T47D (cell line): ENCODE measurements around the gene HIF3A.
"Not testable (repeated sequence)": the region's sequence is repeated elsewhere in the genome, so short reads cannot be mapped to it uniquely, and the experiment has no call there.

Experiments
- DNase-seq, 2 experiments: peaks; one replicate each; pipeline versions ENCODE4 v3.0.0 to v3.0.0-alpha.2; 2011 to 2012; ENCODE audit warnings: low read depth in 1 of 2, low spot score in 1 of 2
- JUND ChIP-seq: IDR thresholded peaks from 2 replicates; pipeline ENCODE4 v1.6.1; 2012; ENCODE audit warnings: low read depth
- in situ Hi-C: cut with HindIII; loops from 2 replicates; pipeline ENCODE4 v1.10.0; 2016; ENCODE audit warnings: low sequenced_read_pairs, low pct_unique_long_range_greater_than_20kb

Gene HIF3A

DNA sequence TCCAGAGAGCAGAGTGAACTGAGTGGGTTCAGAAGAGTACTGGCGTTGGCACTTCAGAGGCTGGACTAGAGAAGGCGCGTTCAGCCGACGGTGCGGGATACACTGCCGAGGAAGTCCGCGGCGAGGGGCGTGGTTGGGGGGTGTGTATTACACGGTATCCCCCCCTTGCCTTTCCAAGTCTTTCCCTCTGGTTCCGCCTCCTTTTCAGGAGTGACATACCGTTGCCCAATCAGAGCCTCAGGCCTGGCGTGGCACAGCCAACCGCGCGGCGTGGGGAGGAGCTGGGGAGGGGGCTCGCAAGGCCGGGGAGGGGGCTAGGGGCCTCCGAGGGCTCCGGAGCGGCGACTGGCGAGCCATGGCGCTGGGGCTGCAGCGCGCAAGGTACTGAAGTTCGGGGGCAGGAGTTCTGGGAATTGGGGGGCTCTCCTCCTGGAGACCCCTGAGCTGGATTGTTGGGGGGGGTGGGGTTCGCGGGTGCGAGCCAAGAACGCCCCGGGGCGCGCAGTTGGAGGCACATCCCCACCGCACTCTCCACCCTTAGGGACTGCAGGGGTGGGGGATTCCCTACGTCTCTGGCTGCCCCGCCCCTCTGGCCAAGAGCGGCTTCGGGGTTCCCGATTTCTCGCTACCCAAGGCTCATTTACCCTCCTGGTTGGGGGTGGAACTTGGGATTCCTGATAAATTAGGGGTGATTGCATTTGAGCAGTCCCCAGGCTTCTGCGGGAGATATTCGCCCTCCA, at the start of gene HIF3A:
HIF3A (plus strand) TSS at position 321 of the 740 bp plus-strand sequence; CDS start at position 356, 35 bp downstream.
- in situ Hi-C loops, result no loop called here
- no peak for TF ChIP-seq JUND
- no peak for DNase-seq

DNA sequence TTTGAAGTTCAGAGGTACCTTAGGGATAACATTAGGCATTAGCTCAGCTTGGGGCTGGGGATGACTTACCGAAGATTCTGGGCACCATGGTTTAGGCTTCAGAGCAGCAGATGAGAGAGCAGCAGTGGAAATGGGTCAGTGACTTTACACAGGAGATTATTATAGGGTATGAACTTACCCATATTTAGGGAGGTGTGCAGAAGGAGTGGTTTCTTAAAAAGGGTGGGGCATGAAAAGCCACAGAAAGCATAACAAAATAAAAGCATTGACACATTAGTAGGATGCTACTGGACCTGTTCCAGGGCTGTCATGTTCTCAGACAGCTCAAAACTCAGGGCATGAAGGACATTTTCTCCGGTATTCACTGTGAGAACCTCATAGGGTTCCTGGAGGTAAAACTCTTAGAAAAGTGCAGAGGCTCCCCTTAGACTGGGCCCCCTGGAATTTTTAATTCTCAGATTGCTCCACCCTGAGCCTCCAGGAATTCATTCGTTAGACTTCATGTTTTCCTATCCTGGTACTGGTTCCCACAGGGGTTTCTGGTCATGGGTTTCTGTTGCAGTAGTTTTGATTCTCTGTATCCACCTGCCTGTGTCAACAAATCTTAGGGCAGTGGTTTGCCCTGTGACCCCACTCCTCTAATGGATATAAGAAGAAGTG, 46.6 kb upstream of the HIF3A start:
- in situ Hi-C loops, result no loop called here
- no peak for DNase-seq
- TF ChIP-seq JUND, result no peak

DNA sequence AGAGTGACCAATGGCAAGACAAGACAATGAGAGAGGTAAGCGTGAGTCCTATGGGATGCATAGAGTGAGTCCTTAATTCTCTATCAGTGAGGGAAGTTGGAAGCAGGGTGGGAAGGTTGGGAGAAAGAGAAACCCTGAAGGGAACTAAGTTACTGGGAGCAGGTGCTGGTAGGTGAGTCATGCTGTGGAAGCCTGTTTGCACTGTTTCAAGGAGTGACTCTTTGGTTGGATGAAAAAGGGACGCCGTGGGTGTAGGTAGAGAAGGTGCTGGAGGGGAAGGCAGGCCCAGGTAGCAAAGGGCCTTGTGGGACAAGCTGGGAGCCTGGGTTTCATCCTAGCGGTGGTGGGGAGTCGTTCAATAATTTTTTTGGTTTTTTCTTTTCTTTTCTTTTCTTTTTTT, 45.4 kb upstream of the HIF3A start:
- no peak for TF ChIP-seq JUND
- in situ Hi-C loops, result no loop called here
- DNase-seq, result no peak

DNA sequence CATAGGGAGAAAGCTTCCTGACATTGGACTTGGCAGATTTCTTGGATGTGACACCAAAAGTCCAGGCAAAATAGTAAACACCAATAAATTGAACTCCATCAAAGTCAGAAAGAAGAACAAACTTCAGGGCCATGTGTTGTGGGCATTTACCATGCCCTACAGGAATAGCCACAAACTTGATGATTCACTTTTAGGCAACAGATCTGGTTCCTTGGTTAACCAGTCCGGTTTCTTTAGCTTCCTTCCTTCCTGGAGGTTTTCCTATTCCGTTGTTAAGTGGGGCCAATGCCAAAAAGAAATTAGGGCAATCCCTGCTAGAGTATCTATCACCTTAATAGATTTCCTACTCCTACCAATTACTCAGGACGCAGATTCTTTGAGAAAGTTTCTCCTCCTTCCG, 42.1 kb upstream of the HIF3A start:
- no peak for TF ChIP-seq JUND
- peak in 1 of 2 experiments; percentile 52 for DNase-seq
- in situ Hi-C loops, result no loop called here

DNA sequence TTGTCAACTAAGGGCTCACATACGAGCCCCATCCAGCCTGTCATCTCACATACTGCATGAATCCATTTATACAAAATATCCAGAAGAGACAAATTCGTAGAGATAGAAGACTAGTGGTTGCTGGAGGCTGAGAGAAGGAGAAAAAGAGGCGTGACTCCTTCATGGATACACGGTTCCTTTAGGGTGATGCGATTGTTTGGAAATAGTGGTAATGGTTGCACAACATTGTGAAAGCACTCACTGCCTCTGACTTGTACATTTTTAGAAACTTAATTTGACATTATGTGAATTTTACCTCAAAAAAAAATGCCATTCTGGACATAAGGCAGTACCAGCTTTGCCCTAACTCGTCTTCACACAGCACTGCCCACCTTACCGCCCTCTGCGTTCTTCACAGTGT, 40.0 kb upstream of the HIF3A start:
- no peak for DNase-seq
- TF ChIP-seq JUND, result no peak
- in situ Hi-C loops, result no loop called here

DNA sequence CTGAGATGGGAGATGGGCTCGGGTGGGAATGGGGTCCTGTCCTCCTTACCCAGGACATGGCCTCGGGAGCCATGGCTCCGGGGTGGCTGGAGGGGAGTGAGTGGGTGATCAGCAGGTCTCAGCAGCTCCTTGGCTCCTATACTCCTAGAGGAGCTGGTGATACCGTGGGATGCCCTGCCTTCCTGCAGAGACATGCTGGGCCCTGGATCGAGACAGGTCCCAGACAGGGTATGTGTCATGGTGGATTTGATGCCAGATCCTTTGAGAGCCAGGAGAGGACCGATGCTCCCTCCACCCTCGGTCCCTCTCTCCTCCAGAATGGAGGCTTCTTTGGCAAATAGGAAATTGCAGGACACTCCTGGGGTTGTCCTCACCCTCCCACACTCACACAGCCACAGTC, 35.3 kb upstream of the HIF3A start:
- in situ Hi-C loops, DNase-seq: not testable (repeated sequence)

DNA sequence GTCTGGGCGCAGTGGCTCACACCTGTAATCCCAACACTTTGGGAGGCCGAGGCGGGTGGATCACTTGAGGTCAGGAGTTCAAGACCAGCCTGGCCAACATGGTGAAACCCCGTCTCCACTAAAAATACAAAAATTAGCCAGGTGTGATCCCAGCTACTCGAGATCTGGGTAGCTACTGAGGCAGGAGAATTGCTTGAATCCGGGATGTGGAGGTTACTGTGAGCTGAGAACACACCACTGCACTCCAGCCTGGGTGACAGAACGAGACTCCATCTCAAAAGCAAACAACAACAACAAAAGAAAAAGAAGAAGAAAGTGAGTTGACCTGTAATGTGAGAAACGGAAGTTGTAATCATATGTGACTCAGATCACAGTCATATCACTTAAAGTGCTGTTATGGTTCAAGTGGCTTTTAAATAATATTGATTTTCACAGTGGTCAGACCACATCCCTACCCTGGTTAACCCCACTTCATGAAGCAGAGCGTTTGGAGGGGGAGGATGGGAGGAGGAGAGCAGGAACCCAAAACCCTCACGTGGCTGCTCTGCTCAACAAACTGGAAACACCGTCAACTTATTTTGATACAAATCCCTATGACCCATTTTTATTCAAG, 34.1 kb upstream of the HIF3A start:
- DNase-seq, in situ Hi-C loops: not testable (repeated sequence)

DNA sequence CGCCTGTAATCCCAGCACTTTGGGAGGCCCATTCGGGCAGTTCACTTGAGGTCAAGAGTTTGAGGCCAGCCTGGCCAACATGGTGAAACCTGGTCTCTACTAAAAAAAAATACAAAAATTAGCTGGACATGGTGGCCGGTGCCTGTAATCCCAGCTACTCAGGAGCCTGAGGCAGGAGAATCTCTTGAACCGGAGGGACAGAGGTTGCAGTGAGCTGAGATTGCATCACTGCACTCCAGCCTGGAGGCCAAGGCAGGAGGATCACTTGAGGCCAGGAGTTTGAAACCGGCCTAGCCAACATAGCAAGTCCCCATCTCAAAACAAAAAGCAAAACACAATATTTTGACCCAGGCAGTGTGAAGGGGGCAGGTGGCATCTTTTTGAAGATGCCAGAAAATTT, 32.0 kb upstream of the HIF3A start:
- DNase-seq, in situ Hi-C loops: not testable (repeated sequence)

DNA sequence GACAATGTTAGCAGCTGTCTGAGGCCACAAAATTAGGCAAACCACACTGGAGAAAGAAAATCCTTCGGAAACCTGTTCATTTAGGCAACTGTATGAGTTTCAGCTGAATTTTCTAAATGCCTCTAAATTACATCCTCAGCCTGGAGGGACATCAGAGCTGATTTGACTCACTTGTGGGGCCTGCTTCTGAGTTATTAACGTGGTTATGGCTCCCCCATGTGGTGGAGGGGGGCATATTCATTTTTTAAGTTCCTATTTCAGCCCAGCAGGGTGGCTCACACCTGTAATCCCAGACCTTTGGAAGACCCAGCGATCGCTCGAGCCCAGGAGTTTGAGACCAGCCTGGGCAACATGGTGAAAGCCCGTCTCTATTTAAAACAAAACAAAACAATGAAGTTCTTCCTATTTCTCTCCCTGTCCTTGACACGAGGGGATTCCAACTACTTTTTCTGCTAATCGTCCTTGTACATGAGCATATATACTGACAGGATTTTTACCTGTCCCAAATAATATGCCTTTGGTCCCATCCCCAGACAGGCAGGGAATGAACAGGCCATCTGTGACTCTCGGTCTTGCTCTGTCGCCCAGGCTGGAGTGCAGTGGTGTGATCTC, 31.5 kb upstream of the HIF3A start:
- in situ Hi-C loops, result no loop called here
- DNase-seq, result peak; percentile 25 to 79
- no peak for TF ChIP-seq JUND

DNA sequence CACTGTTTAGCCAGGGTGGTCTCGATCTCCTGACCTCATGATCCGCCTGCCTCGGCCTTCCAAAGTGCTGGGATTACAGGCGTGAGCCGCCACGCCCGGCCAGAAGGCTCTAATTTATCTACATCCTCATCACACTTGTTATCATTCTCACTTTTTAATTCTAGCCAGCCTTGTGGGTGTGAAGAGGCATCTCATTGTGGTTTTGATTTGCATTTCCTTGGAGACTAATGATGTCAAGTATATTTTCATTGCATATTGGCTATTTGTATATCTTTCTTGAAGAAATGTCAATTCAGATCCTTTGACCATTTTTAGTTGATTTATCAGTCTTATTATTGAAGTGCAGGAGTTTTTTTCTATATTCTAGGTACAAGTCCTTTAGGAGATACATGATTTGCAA, 27.7 kb upstream of the HIF3A start:
- in situ Hi-C loops, result no loop called here
- DNase-seq, result no peak
- TF ChIP-seq JUND, result no peak

DNA sequence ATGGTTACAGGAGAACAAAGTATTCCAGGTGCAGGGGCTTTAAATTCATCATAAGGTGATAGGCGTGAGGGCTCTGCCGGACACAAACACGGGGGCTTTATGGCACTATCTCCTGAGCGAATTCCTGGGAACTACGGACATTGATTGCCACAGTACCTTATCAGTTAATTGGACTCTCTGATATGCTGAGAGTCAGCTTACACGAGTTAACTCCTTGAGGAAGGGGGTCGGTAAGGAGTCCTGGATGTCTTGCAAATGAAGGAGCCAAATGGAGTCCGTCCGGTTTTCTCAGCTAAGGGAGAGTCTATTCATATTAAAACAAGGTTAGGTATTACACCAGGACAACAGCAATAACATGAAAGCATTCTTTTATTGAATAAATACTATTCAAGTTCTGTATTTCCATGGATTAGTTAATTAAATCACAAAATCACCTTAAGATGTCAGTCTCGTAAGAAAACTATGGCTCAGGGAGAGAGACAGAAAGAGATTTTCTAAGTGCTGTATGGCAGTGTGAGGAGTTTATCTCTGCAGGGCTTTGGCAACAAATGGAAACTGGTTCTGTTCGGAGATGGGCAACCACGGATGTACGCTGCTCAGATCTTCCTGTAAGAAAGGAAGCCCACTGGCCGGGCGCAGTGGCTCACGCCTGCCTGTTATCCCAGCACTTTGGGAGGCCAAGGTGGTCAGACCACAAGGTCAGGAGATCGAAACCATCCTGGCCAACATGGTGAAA, 26.2 kb upstream of the HIF3A start:
- TF ChIP-seq JUND, result no peak
- in situ Hi-C loops, result no loop called here
- DNase-seq, result no peak

DNA sequence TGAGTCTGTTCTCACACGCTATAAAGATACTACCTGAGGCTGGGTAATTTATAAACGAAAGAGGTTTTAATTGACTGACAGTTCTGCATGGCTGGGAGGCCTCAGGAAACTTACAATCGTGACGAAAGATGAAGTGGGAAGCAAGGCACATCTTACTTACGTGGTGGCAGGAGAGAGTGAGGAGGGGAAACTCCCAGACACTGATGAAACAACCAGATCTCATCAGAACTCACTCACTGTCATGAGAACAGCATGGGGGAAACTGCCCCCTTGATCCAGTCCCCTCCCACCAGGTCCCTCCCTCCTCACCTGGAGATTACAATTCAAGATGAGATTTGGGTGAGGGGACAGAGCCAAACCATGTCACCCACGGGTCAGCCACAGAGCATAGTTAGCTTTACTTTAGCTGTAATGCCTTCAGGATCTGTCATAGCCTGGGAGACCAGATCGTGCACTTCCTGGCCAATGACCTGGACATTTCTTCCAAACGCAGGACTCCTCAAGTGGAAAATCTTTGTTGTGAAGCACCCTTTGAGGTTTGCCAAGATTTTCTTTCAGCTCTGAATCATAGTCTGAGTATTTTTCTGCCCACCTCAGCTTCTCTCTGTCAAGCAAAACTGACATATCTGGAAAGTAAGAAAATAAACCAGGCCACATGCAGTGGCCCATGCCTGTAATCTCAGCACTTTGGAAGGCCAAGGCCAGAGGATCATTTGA, 25.2 kb upstream of the HIF3A start:
- no peak for DNase-seq
- no peak for TF ChIP-seq JUND
- in situ Hi-C loops, result no loop called here

DNA sequence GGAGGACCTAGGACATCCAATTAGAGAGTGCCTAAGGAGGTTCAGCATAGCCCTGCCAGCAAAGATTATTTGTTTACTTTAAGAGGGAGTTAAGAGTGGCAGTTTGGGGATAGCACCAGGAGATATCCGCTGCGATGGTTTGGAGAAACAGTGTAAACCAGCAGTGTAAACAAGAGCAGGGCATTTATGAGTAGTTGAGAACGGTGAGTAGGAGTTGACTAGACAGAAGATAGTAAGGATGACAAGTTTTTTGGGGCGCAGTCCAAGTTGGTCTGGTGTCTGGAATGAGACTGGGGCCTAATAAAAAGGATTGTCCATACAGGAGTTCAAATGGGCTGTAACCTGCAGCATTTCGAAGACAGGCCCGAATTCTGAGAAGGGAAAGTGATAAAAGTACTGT, 22.9 kb upstream of the HIF3A start:
- in situ Hi-C loops, DNase-seq: not testable (repeated sequence)
